ENCODE results near the gene MYOZ1.

The MYOZ1 gene

DNA sequence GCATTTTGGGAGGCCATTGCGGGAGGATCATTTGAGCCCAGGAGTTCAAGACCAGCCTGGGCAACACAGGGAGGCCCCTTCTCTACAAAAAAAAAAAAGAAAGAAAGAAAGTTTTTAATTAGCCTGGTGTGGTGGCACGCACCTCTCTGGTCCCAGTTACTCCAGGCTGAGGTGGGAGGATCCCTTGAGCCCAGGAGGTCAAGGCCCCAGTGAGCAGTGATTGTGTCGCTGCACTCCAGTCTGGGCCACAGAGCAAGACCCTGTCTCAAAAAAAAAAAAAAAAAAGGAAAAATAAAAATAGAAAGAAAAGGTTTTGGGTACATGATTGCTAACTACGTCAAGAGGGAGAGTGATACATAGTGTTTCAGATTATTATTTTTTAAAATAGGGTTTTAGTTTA, 48.2 kb downstream of the MYOZ1 start:
- DNase-seq = no peak

DNA sequence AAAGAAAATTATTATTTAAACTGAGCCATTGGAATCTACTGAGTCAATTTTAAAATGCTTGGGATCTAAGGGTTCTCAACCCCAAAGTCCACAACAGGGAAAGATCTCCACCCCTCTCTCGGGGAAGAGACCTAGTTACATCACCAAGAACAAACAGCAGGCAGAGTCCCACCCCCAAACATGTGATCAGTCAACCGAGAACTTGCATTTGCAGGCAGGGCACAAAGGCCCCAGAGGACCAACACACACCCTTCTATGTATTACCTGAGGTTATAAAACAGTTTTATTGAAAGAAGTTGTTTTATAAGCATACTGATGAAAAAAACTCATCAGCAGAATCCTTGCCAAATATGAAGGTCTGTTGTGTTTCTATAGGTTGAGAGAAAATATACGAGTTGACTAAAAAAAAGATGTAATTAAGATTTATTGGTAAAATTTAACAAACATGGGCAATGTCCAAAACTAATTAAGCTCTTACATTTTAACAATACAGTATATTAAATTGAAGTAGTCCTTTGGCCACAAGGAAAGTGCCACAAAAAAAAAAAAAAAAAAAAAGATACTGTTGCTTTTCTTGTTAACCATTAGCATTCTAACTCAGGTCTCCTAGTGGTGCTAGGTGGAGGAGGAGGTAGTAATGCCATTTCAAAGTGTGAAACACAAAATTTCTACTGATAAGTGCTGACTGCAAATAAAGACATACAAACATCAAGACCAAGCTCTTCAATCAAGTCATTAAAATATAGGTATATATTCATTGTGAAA, 49.2 kb downstream of the MYOZ1 start:
- no peak for DNase-seq

DNA sequence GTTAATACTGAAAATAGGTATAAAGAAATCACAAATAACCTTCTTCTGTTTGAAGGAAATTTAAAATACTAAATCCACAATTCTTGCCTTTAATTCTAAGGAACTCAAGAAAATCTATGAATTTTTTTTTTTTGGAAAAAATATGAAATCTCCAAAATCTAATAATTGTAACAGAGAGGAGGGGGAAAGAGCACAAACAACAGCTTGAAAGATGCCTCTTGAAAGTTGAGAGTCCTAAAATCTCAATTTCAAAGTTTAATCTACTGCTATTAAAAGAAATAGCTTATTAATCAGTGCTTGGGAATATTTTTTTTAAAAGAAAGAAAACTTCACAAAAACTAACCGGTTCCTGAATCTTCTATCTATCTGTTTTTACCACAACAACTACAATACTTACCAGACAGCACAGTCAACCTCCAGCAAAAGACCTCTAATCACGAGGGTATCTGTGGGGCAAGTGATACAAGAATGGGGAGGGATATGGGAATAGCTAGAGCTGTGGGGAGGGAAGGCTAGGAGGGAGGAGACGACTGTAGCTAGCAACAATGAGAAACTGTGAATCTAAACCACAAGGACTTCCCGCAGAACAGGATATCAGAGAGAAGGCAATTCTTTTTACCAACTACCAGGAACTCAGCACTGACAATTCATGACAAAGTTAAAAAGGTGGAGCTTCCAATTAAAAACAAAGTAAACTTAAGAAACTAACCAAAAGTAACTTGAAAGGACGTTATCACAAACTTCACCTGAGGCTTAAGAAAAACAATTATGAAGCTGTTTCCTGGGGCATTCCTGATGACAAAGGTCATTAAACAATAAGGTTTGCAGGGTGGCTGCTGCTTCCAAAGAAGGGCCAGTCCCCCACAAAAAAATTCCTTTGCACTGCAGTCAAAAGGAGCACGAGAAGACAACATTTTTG, 50.1 kb downstream of the MYOZ1 start, which contains the start of gene USP54:
Gene USP54 (minus strand): TSS at position 462 of the 919 bp plus-strand sequence. CDS start 15,684 bp downstream, outside the sequence.
- DNase-seq = no peak

DNA sequence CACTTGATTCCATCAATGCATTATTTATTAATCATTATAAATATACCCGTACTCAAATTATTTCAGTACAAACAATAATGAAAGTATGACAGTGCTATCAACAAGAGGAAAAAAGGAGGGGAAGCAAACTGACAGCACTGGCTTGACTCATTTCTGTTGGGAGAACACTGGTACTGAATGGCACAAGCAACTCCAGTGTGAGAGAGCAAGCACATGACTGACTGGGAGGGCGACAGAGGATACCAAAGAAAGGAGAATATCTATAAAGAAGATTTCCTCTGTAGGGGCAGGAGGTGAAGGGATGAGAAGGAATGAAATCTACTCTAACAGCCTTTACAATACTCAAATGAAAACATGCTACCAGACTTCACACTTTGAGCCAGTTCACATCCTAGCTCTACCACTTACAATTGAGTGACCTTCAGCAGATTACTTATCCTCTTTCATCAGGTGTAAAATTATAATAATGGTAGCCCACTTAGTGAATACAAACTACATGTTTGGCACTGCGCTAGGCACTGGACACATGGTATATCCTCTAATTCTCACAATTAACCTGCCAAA, 51.6 kb downstream of the MYOZ1 start:
- no peak for DNase-seq

DNA sequence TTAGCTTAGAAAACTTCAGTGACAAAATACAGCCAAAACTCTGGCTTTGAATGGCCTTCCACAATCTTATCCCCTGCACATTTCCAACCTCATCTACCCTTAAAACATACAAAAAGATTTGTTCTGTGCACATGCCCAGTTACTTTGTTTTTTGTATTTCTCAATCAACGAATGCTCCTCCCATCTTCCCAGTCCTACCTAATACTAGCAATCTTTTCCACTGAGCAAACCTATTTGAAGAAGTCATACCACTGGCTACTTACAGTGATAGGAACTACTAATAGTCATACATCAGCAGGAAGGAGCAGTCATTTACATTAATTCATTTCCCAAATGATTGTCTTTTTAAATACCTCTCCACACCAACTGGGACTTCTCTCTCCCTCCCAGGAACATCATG, 52.6 kb downstream of the MYOZ1 start:
- DNase-seq = no peak

DNA sequence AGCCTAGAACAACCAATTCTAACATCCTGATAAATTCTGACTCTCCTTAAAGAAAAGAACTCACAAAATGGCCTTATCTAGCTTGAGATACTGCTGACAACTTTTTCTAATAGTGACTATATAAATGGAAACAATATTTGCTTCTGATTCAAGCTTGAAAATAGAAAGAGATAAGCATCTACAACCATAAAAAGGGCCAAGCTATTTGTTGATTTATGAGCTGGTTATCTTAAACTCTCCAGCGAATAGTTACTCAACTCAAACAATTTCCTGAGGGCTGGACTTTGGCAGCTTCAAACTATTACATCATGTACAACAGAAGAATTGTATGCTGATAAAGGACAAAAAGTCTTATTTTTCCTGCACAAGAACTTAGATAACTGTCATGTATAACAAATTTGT, 54.7 kb downstream of the MYOZ1 start:
- DNase-seq = no peak

DNA sequence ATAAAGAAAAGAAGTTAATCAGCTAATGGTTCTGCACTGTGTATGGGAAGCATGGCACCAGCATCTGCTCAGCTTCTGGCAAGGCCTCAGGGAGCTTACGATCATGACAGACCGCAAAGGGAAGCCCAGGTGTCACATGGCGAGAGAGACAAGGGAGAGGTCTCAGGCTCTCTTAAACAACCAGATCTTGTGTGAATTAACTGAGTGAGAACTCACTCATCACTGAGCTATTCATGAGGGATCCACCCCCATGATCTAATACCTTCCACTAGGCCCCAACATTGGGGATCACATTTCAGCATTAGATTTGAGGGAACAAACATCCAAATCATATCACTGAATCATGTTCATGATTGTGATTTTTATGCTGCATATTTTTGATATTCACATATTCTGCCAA, 55.9 kb downstream of the MYOZ1 start:
- no peak for DNase-seq

DNA sequence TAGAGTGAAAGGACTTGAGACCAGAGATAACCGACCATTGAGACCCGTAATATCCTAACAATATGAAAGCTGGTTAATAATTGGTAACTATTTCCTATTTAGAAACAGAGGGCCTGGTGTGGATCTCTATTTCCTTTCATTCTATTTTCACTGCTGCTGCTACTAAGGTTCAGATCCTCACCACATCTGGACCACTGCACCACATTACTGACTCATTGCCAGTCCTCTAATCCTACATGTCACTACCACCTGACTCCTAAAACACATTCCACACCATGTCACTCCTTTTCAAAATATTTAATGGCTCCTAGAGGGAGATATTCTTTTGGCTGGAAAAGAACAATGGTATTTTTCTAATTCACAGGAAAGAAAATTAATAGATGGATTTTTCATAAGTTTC, 56.5 kb downstream of the MYOZ1 start:
- DNase-seq = no peak

DNA sequence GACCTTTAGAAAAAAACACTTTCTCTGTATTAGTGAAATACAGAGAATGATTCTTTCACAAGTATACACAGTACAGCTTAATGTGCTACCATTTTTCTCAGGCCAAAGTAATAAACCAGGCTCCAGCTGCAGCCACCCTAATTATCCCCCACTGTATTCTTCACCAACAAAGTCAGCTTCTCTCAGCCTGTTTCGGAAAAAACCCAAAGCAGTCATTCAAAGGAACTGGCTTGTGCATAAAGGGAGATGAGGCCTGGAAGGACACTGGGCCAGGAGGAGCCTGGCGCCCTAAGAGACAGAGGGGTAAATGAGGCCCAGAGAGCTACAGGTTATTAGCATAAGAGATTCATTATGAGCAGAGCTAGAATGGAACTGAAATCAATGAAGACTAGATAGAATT, 59.4 kb downstream of the MYOZ1 start:
- no peak for DNase-seq

Measured in NCI-H524 treated with DMSO at 0.1 percent for 48 hours (cell line).